Uterus (tissue), 4 donors: ENCODE measurements around the gene ZFPM1. TPM values are rescaled to one million over a fixed set of nuclear protein-coding genes. Genes with fewer than 3 reads are reported as not detected.

Experiments
- DNase-seq, 2 donors: peaks; one replicate each; pipeline ENCODE4 v3.0.0-alpha.2; 2019 to 2020
- H3K27ac ChIP-seq, 2 donors: fragments of 200-600 bp; sonication (generic); 1 replicate in 1 of 2; 2 replicates in 1 of 2; pipeline ENCODE4 v1.5.1; 2016 to 2018
- H3K27me3 ChIP-seq, 2 donors: fragments of 200-600 bp; sonication (generic); one replicate each; pipeline ENCODE4 v1.5.1; 2018 to 2019; ENCODE audit warnings: control low read depth in 1 of 2
- H3K36me3 ChIP-seq, 2 donors: fragments of 200-600 bp; sonication (generic); one replicate each; pipeline ENCODE4 v1.5.1; 2019; ENCODE audit warnings: control low read depth in 1 of 2
- H3K4me1 ChIP-seq, 2 donors: fragments of 200-600 bp; sonication (generic); one replicate each; pipeline ENCODE4 v1.5.1; 2018 to 2019; ENCODE audit warnings: control low read depth in 1 of 2
- H3K4me3 ChIP-seq, 2 donors: fragments of 200-600 bp; sonication (generic); 1 replicate in 1 of 2; 2 replicates in 1 of 2; pipeline ENCODE4 v1.5.1; 2018 to 2019; ENCODE audit warnings: mild to moderate bottlenecking in 1 of 2
- H3K9me3 ChIP-seq, 2 donors: fragments of 200-600 bp; sonication (generic); one replicate each; pipeline ENCODE4 v1.5.1; 2019; ENCODE audit warnings: control low read depth in 1 of 2
- CTCF ChIP-seq, 4 experiments: fragments of 200-600 bp in 2 of 4; fragments of 450-650 bp in 2 of 4; sonication (generic) in 2 of 4; IDR thresholded peaks; one replicate each; pipeline ENCODE4 v1.5.1; 2016 to 2019; ENCODE audit warnings: antibody characterized with exemption in 4 of 4, mild to moderate bottlenecking in 2 of 4, moderate library complexity in 1 of 4
- POLR2A ChIP-seq, 2 donors: fragments of 450-650 bp; IDR thresholded peaks; one replicate each; pipeline ENCODE4 v1.6.1; 2016; ENCODE audit warnings: antibody characterized with exemption in 2 of 2, mild to moderate bottlenecking in 1 of 2, moderate library complexity in 1 of 2
- intact Hi-C: fragments of 100-400 bp; cut with DNase I; formaldehyde crosslinking; loops from one replicate; pipeline ENCODE4 v1.15.1; 2023; ENCODE audit warnings: low total_unique reads
- total RNA-seq, 4 donors: library from RNA; depleted of rRNA in 3 of 4; stranded (reverse); fragments of >200 nt in 3 of 4; gene quantifications; one replicate each; pipeline versions ENCODE4 v1.1.0 to v1.2.4, GENCODE V29; 2014 to 2023
- donor health status: DM: yes; HTN: yes; CAD: no.

Gene ZFPM1
- total RNA-seq, 4 donors from 2014 or later = under 0.01 to 6.9 (median 0.77) TPM

GRCh38 chr16:88459366-88460073, 6.4 kb downstream of the ZFPM1 start:
- no peak for DNase-seq
- intact Hi-C loops = no loop called here
- peaks cover 0 to 8% of the 10 kb centered on the region in 2 donors for H3K27me3 ChIP-seq
- H3K27ac ChIP-seq = no peak overlapping the region
- H3K36me3 ChIP-seq = no peaks in the 10 kb centered on the region
- H3K4me3 ChIP-seq = no peak overlapping the region
- no peaks in the 10 kb centered on the region for H3K9me3 ChIP-seq
- peaks cover 0 to 16% of the 10 kb centered on the region in 2 donors for H3K4me1 ChIP-seq
- TF ChIP-seq CTCF (IDR thresholded peaks at IDR 0.05) (no peak), POLR2A (IDR thresholded peaks at IDR 0.05) (no peak)

- DNase-seq = no peak
- Histone ChIP-seq H3K36me3 (no peaks in the 10 kb centered on the region), H3K27ac (no peak overlapping the region), H3K27me3 (peaks cover 0 to 2% of the 10 kb centered on the region in 2 donors), H3K4me1 (peaks cover 0 to 8% of the 10 kb centered on the region in 2 donors), H3K4me3 (no peak overlapping the region), H3K9me3 (no peaks in the 10 kb centered on the region)
- no peak for TF ChIP-seq CTCF (IDR thresholded peaks at IDR 0.05)
- no peak for TF ChIP-seq POLR2A (IDR thresholded peaks at IDR 0.05)
- intact Hi-C loops = no loop called here
Observed at GRCh38 chr16:88460496-88461330, 7.6 kb downstream of the ZFPM1 start.

- no peak overlapping the region for H3K4me3 ChIP-seq
- H3K27ac ChIP-seq = no peak overlapping the region
- no peaks in the 10 kb centered on the region for H3K36me3 ChIP-seq
- no peaks in the 10 kb centered on the region for H3K4me1 ChIP-seq
- H3K27me3 ChIP-seq = no peaks in the 10 kb centered on the region
- TF ChIP-seq POLR2A (IDR thresholded peaks at IDR 0.05) = no peak
- TF ChIP-seq CTCF (IDR thresholded peaks at IDR 0.05) = no peak
- no peak for DNase-seq
- no peaks in the 10 kb centered on the region for H3K9me3 ChIP-seq
- intact Hi-C loops = no loop called here
Observed at GRCh38 chr16:88461331-88462269, 8.5 kb downstream of the ZFPM1 start.

GRCh38 chr16:88462396-88462795, 9.3 kb downstream of the ZFPM1 start:
- Histone ChIP-seq H3K4me3 (no peak overlapping the region), H3K36me3 (no peaks in the 10 kb centered on the region), H3K27ac (no peak overlapping the region), H3K27me3 (no peaks in the 10 kb centered on the region), H3K4me1 (no peaks in the 10 kb centered on the region), H3K9me3 (no peaks in the 10 kb centered on the region)
- intact Hi-C loops = no loop called here
- TF ChIP-seq POLR2A (IDR thresholded peaks at IDR 0.05) = no peak
- no peak for TF ChIP-seq CTCF (IDR thresholded peaks at IDR 0.05)
- DNase-seq = no peak
